Ishikawa (cell line): Measurements from ENCODE around the gene RAP1GAP2.

Source experiments
- CEBPB ChIP-seq: IDR thresholded peaks from 2 replicates; pipeline ENCODE4 v1.6.1; 2012
- EGR1 ChIP-seq: IDR thresholded peaks from 2 replicates; pipeline ENCODE4 v1.6.1; 2012
- EP300 ChIP-seq: IDR thresholded peaks from 2 replicates; pipeline ENCODE4 v1.6.1; 2012; ENCODE audit warnings: borderline replicate concordance
- MAX ChIP-seq: IDR thresholded peaks from 2 replicates; pipeline ENCODE4 v1.6.1; 2012
- RAD21 ChIP-seq: IDR thresholded peaks from 2 replicates; pipeline ENCODE4 v1.6.1; 2012; ENCODE audit warnings: low read depth
- REST ChIP-seq: IDR thresholded peaks from 2 replicates; pipeline ENCODE4 v1.6.1; 2012; ENCODE audit warnings: low read depth, mild to moderate bottlenecking
- TAF1 ChIP-seq: IDR thresholded peaks from 2 replicates; pipeline ENCODE4 v1.6.1; 2012; ENCODE audit warnings: low read depth, mild to moderate bottlenecking
- TCF12 ChIP-seq: IDR thresholded peaks from 2 replicates; pipeline ENCODE4 v1.6.1; 2012; ENCODE audit warnings: low read depth
- TEAD4 ChIP-seq: IDR thresholded peaks from 2 replicates; pipeline ENCODE4 v1.6.1; 2012
- USF1 ChIP-seq: IDR thresholded peaks from 2 replicates; pipeline ENCODE4 v1.6.1; 2012
- YY1 ChIP-seq: IDR thresholded peaks from 2 replicates; pipeline ENCODE4 v1.6.1; 2012; ENCODE audit warnings: low read depth

- TF ChIP-seq RAD21 (no peak), TCF12 (no peak), REST (no peak), EP300 (no peak), YY1 (no peak), CEBPB (no peak), TEAD4 (no peak), EGR1 (no peak), MAX (no peak), TAF1 (no peak), USF1 (no peak)
Observed at GRCh38 chr17:2921443-2921842, 125.2 kb downstream of the RAP1GAP2 start.
